Prostate gland (tissue), 2 donors: ENCODE results near the gene LPXN. TPM values are rescaled to one million over a fixed set of nuclear protein-coding genes. Genes with fewer than 3 reads are reported as not detected.

Experiments used
- DNase-seq: peaks from one replicate; pipeline ENCODE4 v3.0.0-alpha.2; 2019; ENCODE audit warnings: low spot score
- H3K27ac ChIP-seq, 2 donors: fragments of 200-600 bp; sonication (generic); 2 replicates each; pipeline ENCODE4 v1.5.1; 2017 to 2019
- H3K27me3 ChIP-seq: fragments of 200-600 bp; sonication (generic); replicated peaks from 2 replicates; pipeline ENCODE4 v1.5.1; 2019; ENCODE audit not compliant: insufficient read depth
- H3K36me3 ChIP-seq, 2 donors: fragments of 200-600 bp; sonication (generic); 1 replicate in 1 of 2; 2 replicates in 1 of 2; pipeline versions ENCODE4 v1.5.1 to v1.8.1; 2017 to 2019
- H3K4me1 ChIP-seq: fragments of 200-600 bp; sonication (generic); replicated peaks from 2 replicates; pipeline ENCODE4 v1.5.1; 2019
- H3K4me3 ChIP-seq, 2 donors: fragments of 200-600 bp; sonication (generic); 2 replicates each; pipeline ENCODE4 v1.5.1; 2017 to 2019
- H3K9me3 ChIP-seq: fragments of 200-600 bp; sonication (generic); 2 replicates; pipeline ENCODE4 v1.5.1; 2017
- CTCF ChIP-seq, 4 experiments: fragments of 200-600 bp in 2 of 4; fragments of 450-650 bp in 2 of 4; sonication (generic) in 2 of 4; IDR thresholded peaks; 1 replicate in 3 of 4; 2 replicates in 1 of 4; pipeline ENCODE4 v1.5.1; 2016 to 2019; ENCODE audit warnings: antibody characterized with exemption in 4 of 4, mild to moderate bottlenecking in 2 of 4, moderate library complexity in 2 of 4
- POLR2A ChIP-seq: fragments of 450-650 bp; IDR thresholded peaks from one replicate; pipeline ENCODE4 v1.6.1; 2016; ENCODE audit warnings: antibody characterized with exemption, mild to moderate bottlenecking
- POLR2AphosphoS5 ChIP-seq: sonication (generic); formaldehyde crosslinking; IDR thresholded peaks from one replicate; pipeline ENCODE4 v1.6.1; 2017; ENCODE audit warnings: antibody characterized with exemption
- WGBS: methylation state at CpG from one replicate; pipeline ENCODE4 v1.1.5; 2018; 5-methylcytosine and 5-hydroxymethylcytosine counted together
- intact Hi-C: fragments of 100-400 bp; cut with DNase I; formaldehyde crosslinking; loops from one replicate; pipeline ENCODE4 v1.14.2; 2022
- total RNA-seq, 2 donors: library from RNA; depleted of rRNA; stranded (reverse); fragments of >200 nt; gene quantifications; one replicate each; pipeline ENCODE4 v1.1.0, GENCODE V29; 2016

Gene LPXN
- total RNA-seq, 2 donors from 2014 or later: 5.4 to 9.4 TPM

- intact Hi-C loops: loop anchor here (5.0 to 10.0 kb wide), 2 partner anchors 564 to 1253 kb away; partner anchors contain the start of genes FAM111A and TNKS1BP1
- Histone ChIP-seq H3K27me3 (no peaks in the 10 kb centered on the region), H3K27ac (peak overlapping the region; percentile 100), H3K36me3 (no peaks in the 10 kb centered on the region), H3K4me3 (peak overlapping the region; percentile 98), H3K9me3 (no peaks in the 10 kb centered on the region), H3K4me1 (peaks cover 3% of the 10 kb centered on the region)
- DNase-seq: peak; percentile 96
- TF ChIP-seq POLR2A: no peak
- no peak for TF ChIP-seq CTCF (IDR thresholded peaks at IDR 0.05)
- TF ChIP-seq POLR2AphosphoS5: peak; percentile 97
- whole genome bisulfite sequencing: under 1% methylated on average over 33 of the region's 33 CpGs
Measured at GRCh38 chr11:58578136-58578634, 2.5 kb upstream of the LPXN start.

GRCh38 chr11:58577555-58578135 lies 2.0 kb upstream of the LPXN start:
- H3K9me3 ChIP-seq: no peaks in the 10 kb centered on the region
- intact Hi-C loops: loop anchor here (5.0 to 10.0 kb wide), 2 partner anchors 565 to 1253 kb away; partner anchors contain the start of genes FAM111A and TNKS1BP1
- no peak for DNase-seq
- peaks cover 3% of the 10 kb centered on the region for H3K4me1 ChIP-seq
- no peaks in the 10 kb centered on the region for H3K36me3 ChIP-seq
- under 1% methylated on average over 21 of the region's 21 CpGs for WGBS
- TF ChIP-seq CTCF (IDR thresholded peaks at IDR 0.05) (no peak), POLR2A (peak; percentile 49), POLR2AphosphoS5 (no peak)
- H3K27ac ChIP-seq: peak overlapping the region; percentile 100
- no peaks in the 10 kb centered on the region for H3K27me3 ChIP-seq
- H3K4me3 ChIP-seq: peak overlapping the region; percentile 98

GRCh38 chr11:58576887-58577471 lies 1.3 kb upstream of the LPXN start:
- WGBS: 28% methylated on average over 4 of the region's 4 CpGs
- H3K4me3 ChIP-seq: peak overlapping the region; percentile 98
- H3K9me3 ChIP-seq: no peaks in the 10 kb centered on the region
- no peaks in the 10 kb centered on the region for H3K27me3 ChIP-seq
- intact Hi-C loops: loop anchor here (5.0 to 10.0 kb wide), 2 partner anchors 565 to 1252 kb away; partner anchors contain the start of genes FAM111A and TNKS1BP1
- no peak for TF ChIP-seq POLR2AphosphoS5
- TF ChIP-seq CTCF (IDR thresholded peaks at IDR 0.05): peak in 1 of 4 experiments; percentile 28
- TF ChIP-seq POLR2A: no peak
- H3K36me3 ChIP-seq: no peaks in the 10 kb centered on the region
- DNase-seq: no peak
- H3K27ac ChIP-seq: peak overlapping the region; percentile 100
- peaks cover 3% of the 10 kb centered on the region for H3K4me1 ChIP-seq

GRCh38 chr11:58574881-58575280 lies 775 bp downstream of the LPXN start:
- no peak for DNase-seq
- Histone ChIP-seq H3K4me1 (peaks cover 3% of the 10 kb centered on the region), H3K27ac (peak overlapping the region; percentile 15 to 22), H3K27me3 (no peaks in the 10 kb centered on the region), H3K36me3 (no peaks in the 10 kb centered on the region), H3K4me3 (no peak overlapping the region), H3K9me3 (no peaks in the 10 kb centered on the region)
- TF ChIP-seq POLR2AphosphoS5: no peak
- no peak for TF ChIP-seq POLR2A
- no peak for TF ChIP-seq CTCF (IDR thresholded peaks at IDR 0.05)
- intact Hi-C loops: loop anchor here (5.0 to 10.0 kb wide), 2 partner anchors 567 to 1250 kb away; partner anchors contain the start of genes FAM111A and TNKS1BP1
